Neural progenitor cell (in vitro differentiated cells): ENCODE data around the gene MCUR1. TPM values are rescaled to one million over a fixed set of nuclear protein-coding genes. Genes with fewer than 3 reads are reported as not detected.

Experiments used
- DNase-seq: peaks from one replicate; pipeline ENCODE4 v3.0.0-alpha.2; 2016; ENCODE audit warnings: low spot score
- H2AFZ ChIP-seq: fragments of 200-600 bp; sonication (generic); replicated peaks from 2 replicates; pipeline ENCODE4 v1.6.1; 2016; ENCODE audit warnings: antibody characterized with exemption
- H3F3A ChIP-seq: fragments of 200-600 bp; sonication (generic); 2 replicates; pipeline ENCODE4 v1.6.1; 2016; ENCODE audit warnings: antibody characterized with exemption, low read depth
- H3K27ac ChIP-seq: fragments of 200-600 bp; sonication (generic); 2 replicates; pipeline ENCODE4 v1.5.1; 2016; ENCODE audit warnings: mild to moderate bottlenecking
- H3K27me3 ChIP-seq: fragments of 200-600 bp; sonication (generic); 2 replicates; pipeline ENCODE4 v1.6.1; 2016; ENCODE audit warnings: mild to moderate bottlenecking, moderate library complexity
- H3K36me3 ChIP-seq: fragments of 200-600 bp; sonication (generic); 2 replicates; pipeline ENCODE4 v1.5.1; 2016
- H3K4me1 ChIP-seq: fragments of 200-600 bp; sonication (generic); 2 replicates; pipeline ENCODE4 v1.6.1; 2016; ENCODE audit warnings: mixed run types
- H3K4me2 ChIP-seq: fragments of 200-600 bp; sonication (generic); 2 replicates; pipeline ENCODE4 v1.6.1; 2016
- H3K4me3 ChIP-seq: fragments of 200-600 bp; sonication (generic); 2 replicates; pipeline ENCODE4 v1.5.1; 2016
- H3K79me2 ChIP-seq: fragments of 200-600 bp; sonication (generic); 2 replicates; pipeline ENCODE4 v1.6.1; 2016; ENCODE audit warnings: low read depth
- H3K9ac ChIP-seq: fragments of 200-600 bp; sonication (generic); 2 replicates; pipeline ENCODE4 v1.6.1; 2016
- H3K9me3 ChIP-seq: fragments of 200-600 bp; sonication (generic); 2 replicates; pipeline ENCODE4 v1.5.1; 2016; ENCODE audit warnings: low read depth
- H4K20me1 ChIP-seq: fragments of 200-600 bp; sonication (generic); 2 replicates; pipeline ENCODE4 v1.6.1; 2016; ENCODE audit warnings: low read depth
- H3K27ac Mint-ChIP-seq: 3 replicates; pipeline ENCODE4 v1.8.0; 2021; ENCODE audit warnings: mixed read lengths
- H3K27me3 Mint-ChIP-seq: 2 replicates; pipeline ENCODE4 v1.8.0; 2022; ENCODE audit warnings: low read depth, mild to moderate bottlenecking, inconsistent platforms, moderate library complexity, mixed read lengths; ENCODE audit not compliant: insufficient read depth
- H3K36me3 Mint-ChIP-seq: 3 replicates; pipeline ENCODE4 v1.8.0; 2021; ENCODE audit warnings: mixed read lengths
- H3K4me1 Mint-ChIP-seq: 3 replicates; pipeline ENCODE4 v1.8.0; 2021; ENCODE audit warnings: mixed read lengths
- H3K4me3 Mint-ChIP-seq: 3 replicates; pipeline ENCODE4 v1.8.0; 2021; ENCODE audit warnings: mild to moderate bottlenecking, moderate library complexity, mixed read lengths
- H3K9me3 Mint-ChIP-seq: 3 replicates; pipeline ENCODE4 v1.8.0; 2020; ENCODE audit warnings: mixed read lengths
- CTCF ChIP-seq: fragments of 200-600 bp; sonication (generic); IDR thresholded peaks from 2 replicates; pipeline ENCODE4 v1.5.1; 2017; ENCODE audit warnings: antibody characterized with exemption, mild to moderate bottlenecking
- EZH2 ChIP-seq: fragments of 200-600 bp; sonication (generic); IDR thresholded peaks from 2 replicates; pipeline ENCODE4 v1.6.1; 2017; ENCODE audit warnings: antibody characterized with exemption, mild to moderate bottlenecking, moderate library complexity
- EZH2phosphoT487 ChIP-seq: fragments of 200-600 bp; sonication (generic); IDR thresholded peaks from 2 replicates; pipeline ENCODE4 v1.6.1; 2017; ENCODE audit warnings: antibody characterized with exemption
- total RNA-seq: library from RNA; depleted of rRNA; stranded (reverse); fragments of >200 nt; gene quantifications from 2 replicates; pipeline ENCODE4 v1.2.3, GENCODE V29; 2015; ENCODE audit warnings: low replicate concordance

MCUR1 gene
- total RNA-seq, 1 donor from 2014 or later, result 16.2 TPM

DNA sequence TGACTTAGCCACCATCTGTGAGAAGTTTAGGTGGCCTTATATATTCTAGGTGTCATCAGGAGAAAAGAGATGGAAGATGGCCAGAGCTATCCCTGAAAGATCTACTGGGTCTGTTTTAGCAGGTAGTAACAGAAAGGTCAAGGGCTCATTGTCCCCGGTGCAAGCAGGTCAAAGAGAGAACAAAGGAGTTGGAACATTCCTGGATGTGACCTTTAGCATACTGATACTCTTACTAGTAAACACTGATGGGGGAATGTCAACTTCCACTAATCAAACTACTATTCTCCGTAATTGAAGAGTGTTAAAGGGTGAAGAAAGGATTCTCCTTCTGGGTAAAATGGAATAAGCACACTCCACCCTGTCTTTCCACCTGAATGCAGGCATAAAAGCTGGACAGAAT is 4.0 kb upstream of the MCUR1 start:
- no peak overlapping the region for H3K9ac ChIP-seq
- no peak overlapping the region for H3K4me3 Mint-ChIP-seq
- H3F3A ChIP-seq, result peaks cover 20% of the 10 kb centered on the region
- no peaks in the 10 kb centered on the region for H3K36me3 ChIP-seq
- H3K27me3 Mint-ChIP-seq, result peaks cover 3% of the 10 kb centered on the region
- TF ChIP-seq EZH2 (no peak), CTCF (no peak), EZH2phosphoT487 (no peak)
- H3K4me1 Mint-ChIP-seq, result peaks cover 9% of the 10 kb centered on the region
- peaks cover 2% of the 10 kb centered on the region for H4K20me1 ChIP-seq
- H3K27me3 ChIP-seq, result no peaks in the 10 kb centered on the region
- H3K27ac Mint-ChIP-seq, result no peak overlapping the region
- H3K4me2 ChIP-seq, result no peak overlapping the region
- H3K4me1 ChIP-seq, result peaks cover 6% of the 10 kb centered on the region
- no peak overlapping the region for H3K4me3 ChIP-seq
- peaks cover 2% of the 10 kb centered on the region for H3K79me2 ChIP-seq
- peak; percentile 33 for DNase-seq
- no peaks in the 10 kb centered on the region for H3K9me3 Mint-ChIP-seq
- H3K27ac ChIP-seq, result no peak overlapping the region
- no peaks in the 10 kb centered on the region for H3K36me3 Mint-ChIP-seq
- no peak overlapping the region for H2AFZ ChIP-seq
- H3K9me3 ChIP-seq, result no peaks in the 10 kb centered on the region

DNA sequence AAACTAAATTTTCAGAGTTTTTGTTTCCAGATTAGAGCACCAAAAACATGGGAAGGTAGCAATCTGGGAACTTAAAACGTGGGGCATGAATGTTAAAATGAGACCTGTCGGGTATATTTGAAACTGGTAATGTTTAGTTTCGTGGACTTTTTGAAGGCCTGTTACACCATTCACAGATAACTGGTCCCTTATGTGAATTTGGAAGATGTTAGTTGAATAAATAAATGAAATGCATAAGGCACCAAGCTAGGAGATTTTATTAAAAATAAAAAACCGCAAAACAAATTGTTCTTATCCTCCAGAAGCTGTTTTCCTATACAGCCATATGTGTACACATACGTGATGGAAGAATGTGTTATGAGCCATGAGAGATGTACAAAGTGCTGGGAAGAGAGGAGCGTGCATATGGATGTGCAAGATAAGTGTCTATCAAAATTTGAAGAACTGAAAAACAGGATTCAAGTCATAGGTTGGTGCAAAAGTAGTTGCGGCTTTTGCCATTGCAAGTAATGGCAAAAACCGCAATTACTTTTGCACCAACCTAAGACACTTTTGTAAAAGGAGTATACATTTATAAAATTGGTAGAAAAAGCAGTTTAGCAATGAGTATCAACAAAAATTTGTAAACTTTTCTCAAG is 700 bp upstream of the MCUR1 start:
- H3K36me3 Mint-ChIP-seq, result no peaks in the 10 kb centered on the region
- H3K4me3 ChIP-seq, result peak overlapping the region; percentile 96

DNA sequence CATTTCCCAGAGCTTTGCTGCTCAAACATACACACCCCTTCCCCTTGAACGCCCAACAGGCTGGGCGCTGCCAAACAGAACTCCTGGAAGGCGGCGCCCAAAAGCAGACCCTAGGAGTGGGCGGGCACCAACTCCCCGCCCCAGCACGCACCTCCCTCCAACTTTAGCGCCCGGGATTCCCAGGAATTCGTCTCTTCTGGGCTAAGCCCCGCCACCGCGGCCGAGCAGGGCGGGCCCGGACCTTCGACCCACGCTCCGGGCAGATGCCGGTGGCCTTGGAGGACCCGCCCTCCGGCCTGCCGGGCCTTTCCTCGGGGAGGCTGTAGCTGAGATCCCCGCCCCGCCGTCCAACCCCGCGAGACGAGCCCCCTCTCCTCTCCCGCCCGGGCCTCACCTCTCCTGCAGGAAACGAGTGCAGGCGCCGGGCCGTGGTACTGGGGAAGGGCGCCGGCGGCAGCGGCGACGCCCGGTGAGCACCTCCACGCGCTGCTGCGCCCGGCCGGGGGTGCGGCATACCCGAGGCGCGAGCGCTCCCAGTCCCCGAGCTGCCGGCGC is 659 bp downstream of the MCUR1 start:
- Histone ChIP-seq H2AFZ (peak overlapping the region; percentile 96), H3K27ac (peak overlapping the region; percentile 95), H3K4me2 (peak overlapping the region; percentile 83), H4K20me1 (peaks cover 26% of the 10 kb centered on the region), H3K9me3 (no peaks in the 10 kb centered on the region), H3K27me3 (no peaks in the 10 kb centered on the region), H3K9ac (peak overlapping the region; percentile 78), H3K36me3 (peaks cover 2% of the 10 kb centered on the region), H3F3A (peaks cover 22% of the 10 kb centered on the region), H3K4me3 (peak overlapping the region; percentile 96), H3K4me1 (peaks cover 16% of the 10 kb centered on the region), H3K79me2 (peaks cover 48% of the 10 kb centered on the region)
- TF ChIP-seq CTCF (no peak), EZH2 (no peak), EZH2phosphoT487 (no peak)
- H3K36me3 Mint-ChIP-seq, result peaks cover 8% of the 10 kb centered on the region
- H3K27me3 Mint-ChIP-seq, result peaks cover 3% of the 10 kb centered on the region
- DNase-seq, result peak; percentile 95
- peak overlapping the region; percentile 95 for H3K4me3 Mint-ChIP-seq
- H3K27ac Mint-ChIP-seq, result peak overlapping the region; percentile 67
- peaks cover 30% of the 10 kb centered on the region for H3K4me1 Mint-ChIP-seq
- no peaks in the 10 kb centered on the region for H3K9me3 Mint-ChIP-seq

More for the DNA sequence above, 700 bp upstream of the MCUR1 start:
- DNase-seq, result no peak
- H2AFZ ChIP-seq, result peak overlapping the region; percentile 96
- H3K4me2 ChIP-seq, result peak overlapping the region; percentile 83
- H3K9ac ChIP-seq, result peak overlapping the region; percentile 60
- H4K20me1 ChIP-seq, result peaks cover 26% of the 10 kb centered on the region
- Mint-ChIP-seq H3K4me3 (peak overlapping the region; percentile 90), H3K9me3 (no peaks in the 10 kb centered on the region), H3K27ac (peak overlapping the region; percentile 90), H3K27me3 (peaks cover 3% of the 10 kb centered on the region), H3K4me1 (peaks cover 30% of the 10 kb centered on the region)
- peaks cover 16% of the 10 kb centered on the region for H3K4me1 ChIP-seq
- no peaks in the 10 kb centered on the region for H3K36me3 ChIP-seq
- H3K27ac ChIP-seq, result peak overlapping the region; percentile 95
- H3K79me2 ChIP-seq, result peaks cover 34% of the 10 kb centered on the region
- peaks cover 22% of the 10 kb centered on the region for H3F3A ChIP-seq
- H3K9me3 ChIP-seq, result no peaks in the 10 kb centered on the region
- TF ChIP-seq EZH2phosphoT487, result no peak
- TF ChIP-seq CTCF, result no peak
- TF ChIP-seq EZH2, result no peak
- H3K27me3 ChIP-seq, result no peaks in the 10 kb centered on the region
